Vagina (tissue), 2 donors: ENCODE data around the gene CPT1A. TPM values are rescaled to one million over a fixed set of nuclear protein-coding genes. Genes with fewer than 3 reads are reported as not detected.

Experiments
- DNase-seq, 2 donors: peaks; one replicate each; pipeline ENCODE4 v3.0.0-alpha.2; 2017; ENCODE audit errors: extremely low spot score in 2 of 2
- H3K27ac ChIP-seq: fragments of 200-600 bp; sonication (generic); one replicate; pipeline ENCODE4 v1.5.1; 2019
- H3K27me3 ChIP-seq: fragments of 200-600 bp; sonication (generic); one replicate; pipeline ENCODE4 v1.5.1; 2019
- H3K36me3 ChIP-seq, 2 donors: fragments of 200-600 bp; sonication (generic); one replicate each; pipeline ENCODE4 v1.5.1; 2017 to 2019
- H3K4me1 ChIP-seq: fragments of 200-600 bp; sonication (generic); one replicate; pipeline ENCODE4 v1.5.1; 2019
- H3K4me3 ChIP-seq, 2 donors: fragments of 200-600 bp; sonication (generic); 1 replicate in 1 of 2; 2 replicates in 1 of 2; pipeline ENCODE4 v1.5.1; 2016 to 2019
- H3K9me3 ChIP-seq: fragments of 200-600 bp; sonication (generic); one replicate; pipeline ENCODE4 v1.5.1; 2019
- CTCF ChIP-seq, 3 experiments: fragments of 450-650 bp in 2 of 3; fragments of 200-600 bp in 1 of 3; sonication (generic) in 1 of 3; IDR thresholded peaks; one replicate each; pipeline ENCODE4 v1.5.1; 2017 to 2019; ENCODE audit warnings: antibody characterized with exemption in 3 of 3, mild to moderate bottlenecking in 2 of 3, moderate library complexity in 2 of 3
- POLR2A ChIP-seq, 2 donors: fragments of 450-650 bp; IDR thresholded peaks; one replicate each; pipeline ENCODE4 v1.6.1; 2017; ENCODE audit warnings: antibody characterized with exemption in 2 of 2, mild to moderate bottlenecking in 2 of 2, moderate library complexity in 2 of 2
- POLR2AphosphoS5 ChIP-seq, 2 donors: sonication (generic); formaldehyde crosslinking; IDR thresholded peaks; one replicate each; pipeline ENCODE4 v1.9.0; 2017; ENCODE audit warnings: antibody characterized with exemption in 2 of 2, mild to moderate bottlenecking in 2 of 2, low read depth in 1 of 2; ENCODE audit not compliant: insufficient read depth in 1 of 2
- intact Hi-C: fragments of 100-400 bp; cut with DNase I; formaldehyde crosslinking; loops from one replicate; pipeline ENCODE4 v1.15.1; 2023
- total RNA-seq: library from RNA; depleted of rRNA; stranded (reverse); fragments of >200 nt; gene quantifications from one replicate; pipeline ENCODE4 v1.2.3, GENCODE V29; 2016

The CPT1A gene
- total RNA-seq, 1 donor from 2014 or later: 80.8 TPM

GRCh38 chr11:68798221-68798813 lies 43.4 kb downstream of the CPT1A start:
- H3K4me1 ChIP-seq: no peaks in the 10 kb centered on the region
- H3K36me3 ChIP-seq: peaks cover 0 to 66% of the 10 kb centered on the region in 2 donors
- H3K27ac ChIP-seq: no peak overlapping the region
- no peak for DNase-seq
- intact Hi-C loops: no loop called here
- TF ChIP-seq CTCF (IDR thresholded peaks at IDR 0.05): peak in 1 of 3 experiments; percentile 33
- TF ChIP-seq POLR2AphosphoS5 (IDR thresholded peaks at IDR 0.05; ENCODE audit: insufficient read depth in 1 of 2, low read depth in 1 of 2): no peak
- no peak for TF ChIP-seq POLR2A (IDR thresholded peaks at IDR 0.05)
- no peak overlapping the region for H3K4me3 ChIP-seq
- H3K9me3 ChIP-seq: no peaks in the 10 kb centered on the region
- H3K27me3 ChIP-seq: no peaks in the 10 kb centered on the region

- H3K27ac ChIP-seq: no peak overlapping the region
- H3K4me3 ChIP-seq: no peak overlapping the region
- no peaks in the 10 kb centered on the region for H3K27me3 ChIP-seq
- intact Hi-C loops: no loop called here
- no peak for DNase-seq
- no peak for TF ChIP-seq POLR2AphosphoS5 (IDR thresholded peaks at IDR 0.05; ENCODE audit: insufficient read depth in 1 of 2, low read depth in 1 of 2)
- TF ChIP-seq POLR2A (IDR thresholded peaks at IDR 0.05): no peak
- TF ChIP-seq CTCF (IDR thresholded peaks at IDR 0.05): no peak
- no peaks in the 10 kb centered on the region for H3K9me3 ChIP-seq
- no peaks in the 10 kb centered on the region for H3K4me1 ChIP-seq
- peaks cover 0 to 73% of the 10 kb centered on the region in 2 donors for H3K36me3 ChIP-seq
These were observed 44.9 kb downstream of the CPT1A start for GRCh38 chr11:68796801-68797200.

- Histone ChIP-seq H3K4me3 (no peak overlapping the region), H3K27ac (no peak overlapping the region), H3K4me1 (no peaks in the 10 kb centered on the region), H3K36me3 (peaks cover 0 to 59% of the 10 kb centered on the region in 2 donors), H3K9me3 (no peaks in the 10 kb centered on the region), H3K27me3 (no peaks in the 10 kb centered on the region)
- intact Hi-C loops: no loop called here
- DNase-seq: no peak
- TF ChIP-seq POLR2A (IDR thresholded peaks at IDR 0.05) (no peak), CTCF (IDR thresholded peaks at IDR 0.05) (no peak), POLR2AphosphoS5 (IDR thresholded peaks at IDR 0.05; ENCODE audit: insufficient read depth in 1 of 2, low read depth in 1 of 2) (no peak)
These were observed 49.2 kb downstream of the CPT1A start for GRCh38 chr11:68792400-68792966.

- Histone ChIP-seq H3K27me3 (no peaks in the 10 kb centered on the region), H3K36me3 (peaks cover 0 to 56% of the 10 kb centered on the region in 2 donors), H3K27ac (no peak overlapping the region), H3K4me1 (no peaks in the 10 kb centered on the region), H3K4me3 (no peak overlapping the region), H3K9me3 (no peaks in the 10 kb centered on the region)
- TF ChIP-seq POLR2AphosphoS5 (IDR thresholded peaks at IDR 0.05; ENCODE audit: insufficient read depth in 1 of 2, low read depth in 1 of 2) (no peak), CTCF (IDR thresholded peaks at IDR 0.05) (no peak), POLR2A (IDR thresholded peaks at IDR 0.05) (no peak)
- intact Hi-C loops: no loop called here
- no peak for DNase-seq
These were observed 57.1 kb downstream of the CPT1A start for GRCh38 chr11:68784653-68785052.

- peaks cover 0 to 53% of the 10 kb centered on the region in 2 donors for H3K36me3 ChIP-seq
These were observed 58.4 kb downstream of the CPT1A start for GRCh38 chr11:68783216-68783821.

More at GRCh38 chr11:68783216-68783821, 58.4 kb downstream of the CPT1A start:
- no peaks in the 10 kb centered on the region for H3K9me3 ChIP-seq
- intact Hi-C loops: no loop called here
- TF ChIP-seq CTCF (IDR thresholded peaks at IDR 0.05) (no peak), POLR2AphosphoS5 (IDR thresholded peaks at IDR 0.05; ENCODE audit: insufficient read depth in 1 of 2, low read depth in 1 of 2) (no peak), POLR2A (IDR thresholded peaks at IDR 0.05) (no peak)
- no peaks in the 10 kb centered on the region for H3K27me3 ChIP-seq
- no peaks in the 10 kb centered on the region for H3K4me1 ChIP-seq
- H3K27ac ChIP-seq: no peak overlapping the region
- no peak overlapping the region for H3K4me3 ChIP-seq
- DNase-seq: no peak
